ENCODE measurements around the gene BMP7.

Gene BMP7

DNA sequence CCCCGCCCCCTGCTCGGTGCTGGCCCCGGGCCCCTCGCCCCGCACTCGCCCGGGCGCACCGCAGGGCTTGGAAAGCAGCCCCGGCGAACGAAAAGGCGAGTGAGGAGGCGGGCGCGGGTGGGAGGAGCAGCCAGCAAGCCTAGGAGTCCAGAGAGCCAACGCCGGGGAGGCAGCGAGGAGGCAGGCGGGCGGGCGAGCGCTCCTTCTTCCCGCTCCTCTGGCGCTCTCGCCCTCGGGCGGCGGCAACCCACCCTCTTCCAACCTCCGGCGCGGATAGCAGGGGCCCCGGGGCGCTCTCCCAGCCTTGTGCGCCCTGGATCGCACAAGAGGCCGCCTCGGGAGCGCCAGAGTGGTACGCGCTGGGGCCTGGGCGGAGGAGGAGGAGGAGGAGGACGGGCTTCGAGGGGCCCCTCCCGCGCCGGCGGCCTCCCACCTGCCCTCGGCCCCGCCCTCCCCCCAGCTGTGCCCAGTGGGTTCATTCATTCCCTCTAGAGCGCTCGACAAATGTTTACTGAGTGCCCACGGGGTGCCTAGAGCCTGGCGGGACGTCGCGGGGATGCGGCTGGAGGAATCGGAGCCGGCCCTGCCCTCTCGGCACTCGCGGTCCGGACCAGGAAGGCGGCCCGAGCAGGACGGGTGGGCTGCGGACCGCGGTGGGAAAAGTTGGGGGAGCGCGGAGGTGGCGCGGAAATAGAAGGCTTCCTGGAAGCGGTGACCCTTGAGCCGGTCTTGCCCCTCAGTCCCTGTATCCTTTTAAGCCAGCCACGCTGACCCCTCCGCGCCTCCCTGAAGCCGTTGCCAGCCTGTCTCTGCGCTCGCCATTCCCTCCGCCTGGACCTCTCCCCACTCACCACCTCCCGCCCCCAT, at the start of gene BMP7:
Gene BMP7 (minus strand): TSS at position 351 of the 867 bp plus-strand sequence. CDS start 519 bp downstream, outside the sequence.
- DNase-seq (ENCODE audit: extremely low spot score, insufficient read length, low read depth) (no peak), FAIRE-seq (no peak)

DNA sequence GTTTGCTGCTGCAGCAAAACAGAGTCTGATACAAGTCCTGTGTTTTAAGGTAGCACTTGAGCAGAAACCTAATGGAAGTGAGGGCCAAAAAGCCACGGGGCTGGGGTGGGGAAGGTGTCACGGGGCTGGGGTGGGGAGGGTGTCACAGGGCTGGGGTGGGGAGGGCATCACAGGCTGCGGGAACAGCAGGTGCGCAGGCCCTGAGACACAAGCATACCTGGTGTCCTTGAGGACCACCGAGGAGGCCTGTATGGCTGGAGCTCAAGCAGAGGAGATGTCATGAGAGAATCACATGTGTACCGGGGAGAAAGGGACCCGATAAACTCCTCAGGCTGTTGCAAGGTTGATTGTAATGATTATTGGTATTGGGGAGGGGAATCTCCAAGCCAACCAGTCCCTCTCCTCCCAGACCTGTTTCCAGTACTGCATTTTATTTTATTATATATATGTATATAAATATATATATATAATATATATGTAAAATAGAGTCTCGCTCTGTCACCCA, 49.6 kb upstream of the BMP7 start:
- DNase-seq (ENCODE audit: extremely low spot score, insufficient read length, low read depth) (no peak), FAIRE-seq (no peak)

DNA sequence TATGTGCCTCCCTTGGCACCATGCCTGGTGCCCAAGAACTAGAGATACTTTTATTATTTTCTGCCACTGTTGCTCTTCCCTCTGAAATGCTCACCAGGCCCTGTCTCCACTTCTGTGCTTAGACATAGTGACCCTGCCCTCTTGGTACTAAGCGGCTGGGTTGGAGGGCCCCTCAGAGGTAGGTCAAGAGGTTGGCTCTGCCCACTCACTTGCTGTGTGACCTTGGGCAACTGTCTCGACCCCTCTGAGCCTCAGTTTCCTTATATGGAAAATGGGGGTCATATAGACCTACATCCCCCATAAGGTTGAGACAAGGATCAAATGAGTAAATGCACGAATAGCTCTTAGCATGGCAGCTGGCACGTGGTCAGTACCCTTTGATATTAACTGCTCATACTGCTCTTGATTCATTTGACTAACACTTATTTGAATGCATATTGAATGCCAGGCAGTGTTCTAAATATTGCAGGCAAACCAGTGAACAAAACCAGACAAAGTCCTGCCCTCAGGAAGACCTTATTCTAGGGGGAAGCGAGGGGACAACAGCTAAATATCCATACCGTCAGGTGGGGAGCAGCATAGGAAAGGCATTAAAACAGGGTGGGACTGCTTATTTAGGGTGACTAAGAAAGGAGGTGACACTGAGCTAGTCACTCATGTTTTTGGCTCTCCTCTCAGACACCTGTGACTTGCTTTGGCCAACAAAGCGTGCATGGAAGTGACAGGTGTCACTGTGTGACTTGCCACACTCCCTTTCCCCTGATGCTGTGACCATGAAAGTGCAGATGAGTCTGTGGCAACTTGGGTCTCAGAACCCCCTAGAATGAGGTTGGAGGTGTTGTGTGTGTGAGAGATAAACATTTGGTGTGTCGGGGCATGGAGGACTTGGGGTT, 48.9 kb upstream of the BMP7 start:
- DNase-seq (ENCODE audit: extremely low spot score, insufficient read length, low read depth) = no peak

DNA sequence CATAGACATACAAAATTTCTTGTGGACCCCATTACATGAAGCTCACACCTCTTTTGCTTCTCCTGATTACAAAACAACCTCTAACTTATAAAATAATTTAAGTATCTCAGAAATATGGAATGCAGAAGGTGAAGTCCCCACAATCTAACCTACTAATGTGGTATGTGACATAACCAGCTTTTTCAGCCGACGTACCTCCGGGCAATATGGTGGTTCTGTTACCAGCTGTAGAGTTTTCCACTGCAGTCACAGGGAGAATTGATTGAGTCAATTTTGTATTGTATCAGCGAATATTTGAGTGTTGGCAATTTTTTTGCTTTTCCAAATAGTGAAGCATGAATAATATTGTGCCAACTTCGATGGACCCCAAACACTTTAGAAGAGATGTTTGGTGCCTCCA, 47.5 kb upstream of the BMP7 start:
- DNase-seq (ENCODE audit: extremely low spot score, insufficient read length, low read depth) (no peak), FAIRE-seq (no peak)

More for the DNA sequence above, 48.9 kb upstream of the BMP7 start:
- FAIRE-seq = no peak

DNA sequence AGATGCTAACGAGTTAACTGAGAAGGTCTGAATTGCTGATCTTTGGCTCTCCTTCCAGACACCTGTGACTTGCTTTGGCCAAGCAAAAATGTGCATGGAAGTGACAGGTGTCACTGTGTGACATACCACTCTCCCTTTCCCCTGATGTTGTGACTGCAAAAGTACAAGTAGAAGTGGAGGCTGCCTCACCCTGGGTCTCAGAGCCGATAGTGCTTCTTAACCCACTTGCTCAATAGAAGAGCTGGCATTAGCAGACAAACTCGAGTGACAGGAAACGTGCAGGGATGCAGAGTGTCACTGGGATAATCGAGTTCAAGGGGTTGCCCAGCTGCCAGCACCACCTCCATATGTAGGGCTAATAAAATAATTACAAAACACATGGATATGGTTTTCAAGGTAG, 46.8 kb upstream of the BMP7 start:
- FAIRE-seq (no peak), DNase-seq (ENCODE audit: extremely low spot score, insufficient read length, low read depth) (no peak)

DNA sequence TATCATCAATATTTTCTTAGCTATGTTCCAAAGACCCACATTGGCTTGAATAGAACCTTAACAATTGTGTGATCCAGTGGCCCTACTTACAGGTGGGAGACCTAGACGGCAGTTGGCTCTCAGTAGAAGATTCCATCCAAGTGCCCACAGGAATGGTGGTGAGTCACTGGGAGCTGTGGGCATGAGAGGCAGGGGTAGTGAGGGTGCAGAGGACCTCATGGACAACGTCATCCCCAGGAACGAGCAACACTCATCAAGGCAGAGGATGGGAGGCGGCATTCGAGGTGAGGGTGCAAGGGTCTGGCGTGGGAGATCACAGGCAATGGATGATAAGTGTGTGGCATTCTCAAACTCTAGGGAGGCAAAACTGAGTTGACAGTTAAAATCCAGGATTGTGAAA, 45.7 kb upstream of the BMP7 start:
- FAIRE-seq (no peak), DNase-seq (ENCODE audit: extremely low spot score, insufficient read length, low read depth) (no peak)

GRCh38 chr20:57310821-57311514, 44.5 kb upstream of the BMP7 start:
- FAIRE-seq = no peak
- no peak for DNase-seq (ENCODE audit: extremely low spot score, insufficient read length, low read depth)

DNA sequence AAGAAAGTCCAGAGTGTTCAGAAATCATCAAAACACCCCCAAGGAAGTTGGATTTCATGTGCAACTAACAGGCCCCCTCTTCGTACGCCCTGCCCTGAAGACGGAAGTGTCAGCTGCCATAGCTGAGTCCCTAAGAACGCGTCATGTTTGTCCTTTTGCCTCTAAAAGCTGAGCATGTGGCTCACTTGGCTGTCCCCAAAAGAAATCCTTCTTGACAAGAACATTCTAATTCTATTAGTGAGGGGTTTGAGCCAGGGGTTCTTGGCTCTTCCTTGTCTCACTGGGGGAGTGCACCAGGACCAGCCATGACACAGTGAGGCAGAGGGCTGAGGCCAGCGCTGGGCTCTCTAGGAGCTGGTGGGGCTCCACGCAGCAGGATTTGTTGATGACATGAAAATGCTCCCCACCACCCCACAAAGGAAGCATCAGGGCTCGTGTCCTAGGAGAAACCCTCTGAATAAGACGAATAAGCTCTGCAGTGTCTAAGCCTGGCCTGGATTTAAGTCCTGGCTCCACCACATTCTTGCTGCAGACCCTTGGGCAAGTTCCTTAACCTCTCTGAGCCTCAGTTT, 43.2 kb upstream of the BMP7 start:
- DNase-seq (ENCODE audit: extremely low spot score, insufficient read length, low read depth) (no peak), FAIRE-seq (no peak)

GRCh38 chr20:57308451-57309271, 42.2 kb upstream of the BMP7 start:
- FAIRE-seq = no peak
- no peak for DNase-seq (ENCODE audit: extremely low spot score, insufficient read length, low read depth)

GRCh38 chr20:57306747-57307146, 40.3 kb upstream of the BMP7 start:
- FAIRE-seq (no peak), DNase-seq (ENCODE audit: extremely low spot score, insufficient read length, low read depth) (no peak)

- no peak for FAIRE-seq
- DNase-seq (ENCODE audit: extremely low spot score, insufficient read length, low read depth) = no peak
Observed at GRCh38 chr20:57301026-57301425, 34.6 kb upstream of the BMP7 start.

GRCh38 chr20:57298457-57298856, 32.0 kb upstream of the BMP7 start:
- FAIRE-seq = no peak
- DNase-seq (ENCODE audit: extremely low spot score, insufficient read length, low read depth) = no peak

DNA sequence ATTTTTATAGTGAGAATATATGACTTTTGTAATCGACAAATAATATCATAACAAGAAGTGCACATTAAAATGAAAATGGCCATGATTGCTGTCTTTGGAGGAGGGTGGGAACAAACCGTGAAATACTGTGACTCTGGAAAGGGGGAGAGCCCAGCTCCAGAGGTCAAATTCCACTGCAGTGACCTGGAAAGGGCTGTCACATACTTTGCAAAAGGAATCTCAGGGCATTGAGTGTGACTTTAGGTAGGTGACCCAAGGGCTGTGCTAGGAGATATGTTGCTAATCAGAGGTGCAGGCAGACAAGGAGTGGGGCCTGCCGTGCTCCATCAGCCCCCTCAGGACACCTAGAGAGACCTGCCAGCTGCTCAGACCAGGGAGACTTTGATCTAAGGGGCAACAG, 28.1 kb upstream of the BMP7 start:
- FAIRE-seq = no peak

DNA sequence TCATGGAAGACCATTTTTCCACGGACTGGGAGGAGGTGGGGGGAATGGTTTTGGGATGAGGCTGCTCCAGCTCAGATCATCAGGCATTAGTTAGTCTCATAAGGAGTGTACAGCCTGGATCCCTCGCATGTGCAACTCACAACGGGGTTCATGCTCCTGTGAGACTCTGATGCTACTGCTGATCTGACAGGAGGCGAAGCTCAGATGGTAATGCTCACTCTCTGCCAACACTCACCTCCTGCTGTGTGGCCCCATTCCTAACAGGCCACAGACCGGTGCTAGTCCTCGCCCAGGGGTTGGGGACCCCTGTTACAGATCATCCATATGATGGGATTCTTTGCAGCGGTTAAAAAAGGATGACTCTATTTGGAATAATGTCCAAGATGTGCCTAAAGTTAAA, 27.6 kb upstream of the BMP7 start:
- DNase-seq (ENCODE audit: extremely low spot score, insufficient read length, low read depth) (no peak), FAIRE-seq (no peak)

More for the DNA sequence above, 28.1 kb upstream of the BMP7 start:
- no peak for DNase-seq (ENCODE audit: extremely low spot score, insufficient read length, low read depth)

DNA sequence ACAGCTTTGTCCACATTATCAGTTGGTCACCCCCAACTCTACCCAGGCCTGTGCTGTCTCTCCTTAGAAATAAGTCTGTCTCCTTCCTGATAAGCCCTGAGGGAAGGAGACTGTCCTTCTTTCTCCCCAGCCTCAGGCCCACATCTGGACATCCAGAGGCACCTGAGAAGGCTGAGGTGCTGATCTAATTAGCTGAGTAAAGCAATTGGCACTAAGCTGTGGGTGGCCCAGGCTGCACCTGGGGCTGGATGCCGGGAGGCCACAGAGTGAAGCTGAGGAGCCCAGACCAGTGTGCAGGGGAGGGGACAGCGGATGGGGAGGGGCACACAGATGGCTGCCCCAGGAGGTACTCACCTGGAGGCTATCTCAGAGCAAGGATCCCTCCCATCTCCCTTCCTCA, 26.2 kb upstream of the BMP7 start:
- FAIRE-seq = no peak

DNA sequence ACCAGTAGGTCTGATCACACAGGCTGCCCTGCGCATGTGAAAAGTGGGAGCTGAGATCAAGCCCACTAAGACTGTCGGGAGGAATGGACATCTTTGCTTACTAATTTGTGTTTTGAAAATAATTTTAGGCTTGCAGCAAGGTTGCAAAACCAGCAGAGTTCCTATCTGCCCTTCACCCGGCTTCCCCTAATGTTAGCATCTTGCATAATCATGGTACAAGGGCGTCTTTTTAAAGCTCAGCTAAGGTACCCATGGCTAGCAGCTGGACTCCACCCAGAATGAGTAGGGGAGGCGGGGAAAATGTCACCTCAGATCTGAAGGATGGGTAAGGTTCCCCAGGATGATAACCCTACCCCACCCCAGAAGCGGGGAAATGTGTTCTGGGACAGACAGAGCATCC, 25.3 kb upstream of the BMP7 start:
- DNase-seq (ENCODE audit: extremely low spot score, insufficient read length, low read depth) = no peak
- FAIRE-seq = no peak

More for the DNA sequence above, 26.2 kb upstream of the BMP7 start:
- no peak for DNase-seq (ENCODE audit: extremely low spot score, insufficient read length, low read depth)

DNA sequence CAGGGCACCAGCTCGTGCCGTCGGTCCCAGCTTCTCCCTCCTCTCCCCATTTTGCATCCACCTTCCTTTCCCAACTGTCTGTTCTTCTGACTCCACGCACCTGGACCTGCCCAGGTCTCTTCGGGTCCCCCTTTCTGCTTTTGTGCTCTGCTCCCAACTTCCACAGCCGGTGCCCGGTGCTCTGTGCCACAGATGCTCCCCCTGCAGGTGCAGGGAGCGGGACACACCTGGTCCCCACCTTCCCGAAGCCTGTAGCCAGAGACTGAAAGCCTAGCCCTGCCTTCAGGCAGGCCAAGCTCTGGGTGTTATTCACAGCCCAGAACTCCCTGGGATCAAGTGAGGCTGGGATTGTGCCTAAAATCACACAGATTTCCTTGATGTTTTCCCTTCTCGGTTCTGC, 24.6 kb upstream of the BMP7 start:
- FAIRE-seq = no peak

GRCh38 chr20:57290178-57290484, 23.7 kb upstream of the BMP7 start:
- FAIRE-seq = no peak
- no peak for DNase-seq (ENCODE audit: extremely low spot score, insufficient read length, low read depth)

More for the DNA sequence above, 24.6 kb upstream of the BMP7 start:
- no peak for DNase-seq (ENCODE audit: extremely low spot score, insufficient read length, low read depth)
